Inferior parietal cortex (tissue), 1 donor: ENCODE data around the gene MISP.

ENCODE experiments used
- DNase-seq: peaks from one replicate; pipeline ENCODE4 v3.0.0-alpha.2; 2016; ENCODE audit errors: extremely low spot score

Gene MISP

DNA sequence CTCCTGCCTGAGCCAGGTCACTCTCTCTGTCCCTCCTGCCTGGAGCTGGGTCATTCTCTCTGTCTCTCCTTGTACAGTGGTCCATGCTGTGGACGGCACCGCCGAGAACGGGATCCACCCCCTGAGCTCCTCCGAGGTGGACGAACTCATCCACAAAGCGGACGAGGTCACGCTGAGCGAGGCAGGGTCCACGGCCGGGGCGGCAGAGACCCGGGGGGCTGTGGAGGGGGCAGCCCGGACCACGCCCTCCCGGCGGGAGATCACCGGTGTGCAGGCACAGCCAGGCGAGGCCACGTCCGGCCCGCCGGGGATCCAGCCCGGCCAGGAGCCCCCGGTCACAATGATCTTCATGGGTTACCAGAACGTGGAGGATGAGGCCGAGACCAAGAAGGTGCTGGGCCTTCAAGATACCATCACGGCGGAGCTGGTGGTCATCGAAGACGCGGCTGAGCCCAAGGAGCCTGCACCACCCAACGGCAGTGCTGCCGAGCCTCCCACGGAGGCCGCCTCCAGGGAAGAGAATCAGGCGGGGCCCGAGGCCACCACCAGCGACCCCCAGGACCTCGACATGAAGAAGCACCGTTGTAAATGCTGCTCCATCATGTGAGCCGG is 4.6 kb upstream of the MISP start:
- no peak for DNase-seq

DNA sequence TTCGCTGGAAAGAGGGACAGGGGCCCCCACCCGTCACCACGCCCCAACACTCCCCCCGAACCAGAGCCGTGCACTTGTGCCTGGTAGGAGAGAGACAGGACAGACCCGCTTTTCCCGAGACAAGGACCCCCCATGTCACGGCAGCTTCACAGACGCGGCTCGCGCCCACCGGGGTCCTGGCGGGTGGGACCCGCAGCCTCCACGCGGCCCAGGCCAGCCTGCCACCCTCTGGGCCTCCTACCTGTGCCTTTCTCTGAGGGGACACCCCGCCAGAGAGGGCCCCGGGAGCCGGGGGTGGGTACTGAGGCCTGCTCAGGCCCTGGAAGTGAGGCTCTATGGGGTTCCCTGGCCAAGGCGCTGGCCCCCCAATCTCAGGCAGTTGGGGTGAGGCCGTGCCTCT is 4.0 kb upstream of the MISP start:
- no peak for DNase-seq

- DNase-seq: no peak
These were observed 3.3 kb upstream of the MISP start for GRCh38 chr19:747432-748273.

- DNase-seq: no peak
These were observed 2.7 kb upstream of the MISP start for GRCh38 chr19:748274-748598.

GRCh38 chr19:749811-750210 is 1.1 kb upstream of the MISP start:
- no peak for DNase-seq

- DNase-seq: no peak
These were observed 809 bp downstream of the MISP start for GRCh38 chr19:751501-752341.

DNA sequence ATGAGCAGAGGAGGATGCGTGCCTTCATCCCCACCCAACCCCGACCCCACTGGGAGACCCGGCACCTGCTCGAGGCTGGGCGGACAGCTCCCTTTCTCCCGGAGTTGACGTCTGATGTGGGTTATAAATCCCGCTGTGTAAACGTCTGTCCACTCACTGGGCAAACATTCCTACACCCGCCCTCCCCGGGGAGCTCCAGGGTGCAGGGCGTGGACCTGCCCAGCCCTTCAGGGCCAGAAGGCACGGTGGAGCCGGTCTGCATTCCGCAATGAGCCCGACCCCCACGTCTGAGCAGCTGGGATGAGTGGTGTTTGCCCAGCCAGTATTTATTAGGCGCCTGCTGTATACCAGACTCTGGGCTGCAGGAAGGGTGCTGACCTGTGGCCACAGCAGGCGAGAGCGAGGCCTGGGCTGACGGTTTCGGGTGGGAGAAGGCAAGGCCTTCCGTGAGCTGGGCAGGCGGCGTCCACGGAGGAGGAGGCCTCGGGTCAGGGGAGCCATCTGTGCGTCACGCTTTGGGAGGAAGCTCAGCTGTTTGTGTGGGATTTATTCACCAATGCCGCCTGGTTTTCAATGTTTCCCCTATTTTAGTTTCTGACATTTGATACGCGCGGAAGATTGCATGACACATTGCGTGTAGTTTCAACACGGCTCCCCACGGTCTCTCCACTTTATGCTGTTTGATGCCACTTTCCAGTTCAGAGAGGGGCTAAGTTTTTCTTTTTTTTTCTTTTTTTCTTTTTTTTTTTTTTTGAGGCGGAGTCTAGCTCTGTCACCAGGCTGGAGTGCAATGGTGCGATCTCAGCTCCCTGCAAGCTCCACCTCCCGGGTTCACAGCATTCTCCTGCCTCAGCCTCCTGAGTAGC is 2.0 kb downstream of the MISP start:
- DNase-seq: no peak

- DNase-seq: no peak
These were observed 3.6 kb downstream of the MISP start for GRCh38 chr19:754530-754929.

- no peak for DNase-seq
These were observed 4.2 kb downstream of the MISP start for GRCh38 chr19:755063-755462.

DNA sequence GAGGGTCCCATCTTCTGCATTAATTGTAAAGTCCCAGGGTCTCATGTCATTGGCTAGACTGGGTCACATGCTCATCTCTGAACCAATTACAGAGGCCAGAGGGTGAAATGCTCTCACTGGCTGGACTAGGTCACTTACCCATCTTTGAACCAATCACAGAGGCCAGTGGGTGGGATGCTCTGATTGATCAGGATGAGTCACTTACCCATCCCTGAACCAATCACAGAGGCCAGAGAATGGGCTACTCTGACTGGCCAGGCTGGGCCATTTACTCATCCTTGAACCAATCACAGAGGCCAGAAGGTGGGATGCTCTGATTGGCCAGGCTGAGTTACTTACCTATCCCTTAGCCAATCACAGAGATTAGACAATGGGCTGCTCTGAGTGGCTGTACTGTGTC is 5.3 kb downstream of the MISP start:
- DNase-seq: no peak

- DNase-seq: no peak
These were observed 6.1 kb downstream of the MISP start for GRCh38 chr19:756821-757688.

- DNase-seq: no peak
These were observed 7.1 kb downstream of the MISP start for GRCh38 chr19:757811-758668.

DNA sequence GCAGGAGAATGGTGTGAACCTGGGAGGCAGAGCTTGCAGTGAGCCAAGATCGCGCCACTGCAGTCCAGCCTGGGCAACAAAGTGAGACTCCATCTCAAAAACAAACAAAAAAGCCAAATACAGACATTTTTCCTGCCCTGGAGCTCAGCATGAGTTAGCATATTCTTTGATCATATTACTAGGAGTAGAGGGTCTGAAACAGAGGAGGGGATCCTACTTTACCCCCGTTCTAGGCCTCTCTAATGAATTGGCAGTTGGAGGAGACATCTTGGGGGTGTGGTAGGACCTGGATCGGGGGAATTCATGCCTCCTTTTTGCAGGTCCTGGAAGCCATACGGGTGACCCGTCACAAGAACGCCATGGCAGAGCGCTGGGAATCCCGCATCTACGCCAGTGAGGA is 12.3 kb downstream of the MISP start:
- DNase-seq: no peak

DNA sequence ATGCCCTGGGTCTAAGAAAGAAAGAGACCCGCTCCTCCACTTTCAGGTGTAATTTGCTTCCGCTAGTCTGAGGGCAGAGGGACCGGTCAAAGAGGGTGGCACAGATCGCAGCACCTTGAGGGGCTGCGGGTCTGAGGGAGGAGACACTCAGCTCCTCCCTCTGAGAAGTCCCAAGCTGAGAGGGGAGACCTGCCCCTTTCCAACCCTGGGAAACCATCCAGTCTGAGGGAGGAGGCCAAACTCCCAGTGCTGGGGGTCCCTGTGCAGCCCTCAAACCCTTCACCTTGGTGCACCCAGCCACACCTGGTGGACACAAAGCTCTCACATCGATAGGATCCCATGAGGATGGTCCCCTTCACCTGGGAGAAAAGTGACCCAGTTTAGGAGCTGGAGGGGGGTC is 13.0 kb downstream of the MISP start:
- DNase-seq: no peak

GRCh38 chr19:764301-764700 is 13.4 kb downstream of the MISP start:
- DNase-seq: no peak

DNA sequence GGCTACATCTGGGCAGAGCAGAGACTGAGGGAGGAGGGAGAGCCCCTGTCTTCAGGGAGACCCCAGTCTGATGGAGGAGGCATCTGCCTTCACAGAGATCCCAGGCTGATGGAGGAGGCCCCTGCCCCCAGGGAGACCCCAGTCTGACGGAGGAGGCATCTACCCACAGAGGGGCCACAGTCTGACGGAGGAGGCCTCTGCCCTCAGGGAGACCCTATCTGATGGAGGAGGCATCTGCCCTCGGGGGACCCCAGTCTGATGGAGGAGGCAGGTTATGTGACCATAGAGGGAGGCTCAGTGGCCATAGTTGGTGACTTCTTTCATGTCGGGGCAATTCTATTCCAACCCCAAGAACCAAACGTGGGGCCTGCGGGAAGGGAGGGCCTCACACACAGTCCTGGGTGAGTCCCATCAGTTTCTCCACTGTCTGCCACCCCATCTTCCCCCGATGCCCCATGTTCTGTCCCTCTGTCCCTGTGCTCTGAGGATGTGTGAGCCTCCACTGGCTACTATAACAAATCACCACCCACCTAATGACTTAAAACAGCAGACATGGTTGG is 14.3 kb downstream of the MISP start:
- DNase-seq: no peak

DNA sequence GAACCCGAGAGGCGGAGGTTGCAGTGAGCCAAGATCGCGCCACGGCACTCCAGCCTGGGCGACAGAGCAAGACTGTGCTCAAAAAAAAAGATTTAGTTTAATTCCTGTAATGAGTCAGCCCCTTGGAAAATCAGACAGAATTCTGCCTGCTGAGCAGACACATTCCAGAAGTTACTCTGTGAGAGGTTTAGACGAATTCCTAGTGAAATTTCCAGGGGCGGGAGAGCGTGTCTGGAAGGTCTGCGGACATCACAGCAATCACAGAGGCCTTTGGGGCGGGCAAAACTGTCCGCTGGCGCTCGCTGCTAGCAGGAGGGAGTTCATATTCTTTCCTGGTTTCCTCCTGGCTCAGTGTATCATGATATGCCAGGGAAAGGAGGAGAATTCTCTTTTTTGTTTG is 17.5 kb downstream of the MISP start:
- DNase-seq: no peak

GRCh38 chr19:769616-770015 is 18.7 kb downstream of the MISP start:
- no peak for DNase-seq

DNA sequence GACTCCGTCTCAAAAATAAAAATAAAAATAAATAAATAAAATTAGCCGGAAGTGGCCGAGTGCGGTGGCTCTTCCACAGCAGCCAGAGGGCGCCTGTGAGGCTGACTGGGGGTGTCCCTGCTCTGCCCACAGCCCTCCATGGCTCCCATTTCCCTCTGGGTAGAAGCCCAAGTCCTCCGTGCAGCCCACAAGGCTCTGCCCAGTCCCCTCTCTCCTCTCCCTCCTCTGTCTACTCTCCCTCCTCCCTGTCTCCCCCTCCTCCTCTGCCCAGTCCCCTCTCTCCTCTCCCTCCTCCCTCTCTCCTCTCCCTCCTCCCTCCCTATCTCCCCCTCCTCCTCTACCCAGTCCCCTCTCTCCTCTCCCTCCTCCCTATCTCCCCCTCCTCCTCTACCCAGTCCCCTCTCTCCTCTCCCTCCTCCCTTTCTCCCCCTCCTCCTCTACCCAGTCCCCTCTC is 20.4 kb downstream of the MISP start:
- no peak for DNase-seq
